HG02840 (cell line): ENCODE measurements around the gene ENKD1.

Experiments
- ATAC-seq: cut with Tn5 transposase; IDR thresholded peaks from one replicate; pipeline ENCODE4 v1.9.1; 2021; ENCODE audit warnings: mild to moderate bottlenecking, moderate library complexity, moderate number of reproducible peaks; ENCODE audit not compliant: unreplicated experiment, low FRiP score

Gene ENKD1

GRCh38 chr16:67679935-67680897 is 13.7 kb upstream of the ENKD1 start:
- ATAC-seq: no peak

- ATAC-seq: no peak
These were observed 11.9 kb upstream of the ENKD1 start for GRCh38 chr16:67678354-67679023.

DNA sequence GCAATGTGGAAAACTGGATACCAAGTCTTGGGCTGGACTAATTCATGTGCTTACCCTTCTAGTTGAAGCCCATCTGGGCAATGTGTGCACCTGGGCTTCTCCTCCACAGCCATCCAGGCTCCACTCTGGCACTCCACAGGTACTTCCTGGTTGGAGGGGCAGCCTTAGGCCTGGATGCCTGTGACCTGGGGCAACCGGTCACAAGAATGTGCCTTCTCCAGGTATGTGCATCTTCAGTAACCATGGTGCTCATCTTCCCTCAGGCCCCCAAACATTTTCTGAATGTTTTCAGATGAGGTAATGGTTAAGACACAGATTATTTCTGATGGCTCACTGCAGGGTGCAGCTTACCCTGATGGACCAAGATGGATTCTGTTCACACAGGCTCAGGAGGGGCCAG is 11.2 kb upstream of the ENKD1 start:
- ATAC-seq: no peak

DNA sequence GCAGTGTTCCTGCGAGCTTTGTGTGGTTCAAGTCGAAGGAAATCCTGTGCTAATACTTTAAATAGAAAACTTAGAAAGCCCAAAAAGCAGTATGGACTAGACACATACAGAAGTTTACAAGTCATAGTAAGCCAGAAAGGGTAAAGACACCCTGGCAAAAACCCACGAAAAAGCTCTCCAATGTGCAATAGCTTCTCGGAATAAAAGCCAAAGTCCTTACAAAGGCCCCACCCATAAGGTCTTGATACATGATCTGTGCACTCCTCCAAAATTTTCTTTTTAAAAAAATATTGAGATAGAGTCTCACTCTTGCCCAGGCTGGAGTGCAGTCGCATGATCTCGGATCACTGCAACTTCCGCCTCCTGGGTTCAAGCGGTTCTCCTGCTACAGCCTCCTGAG is 10.4 kb upstream of the ENKD1 start:
- ATAC-seq: no peak

- no peak for ATAC-seq
These were observed 10.0 kb upstream of the ENKD1 start for GRCh38 chr16:67676516-67676915.

GRCh38 chr16:67675999-67676398 is 9.4 kb upstream of the ENKD1 start:
- no peak for ATAC-seq

- ATAC-seq: no peak
These were observed 9.0 kb upstream of the ENKD1 start for GRCh38 chr16:67675579-67675935.

GRCh38 chr16:67674851-67675578 is 8.5 kb upstream of the ENKD1 start:
- no peak for ATAC-seq

DNA sequence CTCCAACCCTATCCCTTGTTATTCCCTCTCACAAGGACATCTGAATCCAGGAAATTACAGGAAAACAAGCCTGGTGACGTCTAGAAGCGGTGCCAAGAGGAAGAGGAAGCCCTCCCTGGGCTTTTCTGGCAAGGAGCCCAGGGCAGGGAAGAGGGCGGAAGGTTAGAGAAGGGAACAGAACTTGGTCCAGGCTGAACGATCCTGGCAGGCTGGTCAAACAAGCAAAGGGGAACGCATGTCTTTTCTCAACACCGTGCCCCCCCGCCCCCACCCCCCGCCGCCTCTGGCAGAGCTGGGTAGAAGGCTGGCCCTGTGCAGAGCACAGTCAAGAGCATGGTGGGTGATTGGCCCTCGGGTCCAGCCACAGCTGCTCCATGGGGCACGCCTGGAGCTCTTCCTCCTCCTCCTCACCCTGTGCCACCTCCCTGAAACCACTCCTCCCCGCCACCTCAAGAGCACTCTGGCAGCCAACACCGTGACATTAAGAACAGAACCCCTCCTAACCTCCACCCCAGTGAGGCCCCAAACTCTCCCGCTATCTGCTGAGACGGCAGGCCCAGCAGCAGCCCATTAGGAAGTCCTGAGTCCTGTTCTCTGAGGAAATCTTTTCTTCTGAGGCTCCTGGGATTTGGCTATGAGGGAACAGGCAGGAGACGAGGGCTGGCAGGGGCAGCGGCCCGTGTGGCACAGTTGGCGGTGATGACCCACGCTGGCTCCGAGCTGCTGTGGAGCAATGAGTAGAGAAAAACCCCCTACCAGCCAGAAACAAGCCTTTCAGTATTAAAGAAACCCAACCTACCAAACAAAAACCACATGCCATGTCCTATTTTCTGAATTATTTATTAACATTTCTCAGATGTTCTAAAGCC is 7.4 kb upstream of the ENKD1 start:
- ATAC-seq: no peak

DNA sequence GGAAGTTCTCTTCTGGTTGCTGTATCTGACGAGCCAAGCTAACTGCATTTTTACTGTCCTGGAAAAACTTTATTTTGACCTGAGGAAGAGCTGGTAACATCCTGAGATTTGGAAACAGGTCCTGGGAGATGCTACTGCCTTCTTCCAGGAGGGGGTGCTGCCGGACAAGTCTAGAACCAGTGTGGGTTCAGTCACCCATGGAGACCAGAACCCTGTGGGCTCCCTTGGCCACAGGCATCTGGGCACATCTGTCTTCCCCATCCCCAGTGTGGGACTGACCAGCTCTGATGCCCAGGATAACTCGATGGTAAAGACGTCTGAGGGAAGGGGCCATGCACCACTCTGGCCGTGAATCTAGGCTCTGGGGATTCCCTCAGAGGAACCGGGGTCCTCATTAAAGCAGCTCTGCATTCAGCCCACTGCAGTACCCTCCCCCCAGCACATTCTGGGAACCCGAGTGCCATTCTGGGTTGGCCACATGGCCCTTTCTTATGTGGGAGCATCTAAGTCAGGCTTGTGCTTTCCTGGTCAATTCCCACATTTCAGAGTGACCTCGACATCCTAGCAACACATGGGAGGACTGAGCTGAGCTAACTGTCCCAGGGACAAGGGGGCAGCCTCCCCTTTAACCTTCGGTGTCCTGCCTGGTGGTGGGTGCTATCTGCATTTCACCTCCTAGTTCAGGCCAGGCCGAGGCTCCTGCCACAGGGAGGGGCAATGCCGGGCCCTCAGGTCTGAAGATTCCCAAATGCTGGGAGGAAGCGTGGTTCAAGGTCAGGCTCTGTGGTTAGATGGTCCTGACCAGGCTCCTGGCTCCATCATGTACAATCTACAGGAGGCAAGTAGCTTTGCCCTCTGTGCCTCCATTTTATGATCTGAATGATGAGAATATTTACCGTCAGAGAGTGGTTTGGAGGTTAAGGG is 6.5 kb upstream of the ENKD1 start:
- ATAC-seq: no peak

DNA sequence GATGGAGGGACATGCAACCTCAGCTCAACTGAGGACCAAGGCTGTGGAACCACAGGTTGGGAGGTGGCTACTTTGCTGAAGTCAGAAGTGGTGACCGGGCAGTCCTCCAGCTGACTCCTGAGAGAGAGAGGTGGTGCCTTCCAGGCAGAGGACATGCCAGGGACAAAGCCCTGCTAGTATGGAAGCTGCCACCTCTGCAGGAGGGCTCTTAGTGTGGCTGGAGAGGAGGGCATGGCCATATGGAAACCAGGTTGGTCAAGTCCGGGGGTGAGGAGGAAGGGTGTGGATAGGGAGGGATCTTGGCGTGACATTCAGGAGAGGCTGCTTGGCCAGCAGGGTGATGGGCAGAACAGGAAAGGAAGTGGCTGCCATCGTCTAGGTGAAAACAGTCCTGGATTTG is 5.8 kb upstream of the ENKD1 start:
- ATAC-seq: no peak

- ATAC-seq: no peak
These were observed 3.0 kb upstream of the ENKD1 start for GRCh38 chr16:67669499-67670101.

- ATAC-seq: no peak
These were observed 2.1 kb upstream of the ENKD1 start for GRCh38 chr16:67668495-67669157.

GRCh38 chr16:67667817-67668494 is 1.4 kb upstream of the ENKD1 start:
- no peak for ATAC-seq

- ATAC-seq: no peak
These were observed 885 bp upstream of the ENKD1 start for GRCh38 chr16:67667453-67667816.

- no peak for ATAC-seq
These were observed 458 bp downstream of the ENKD1 start for GRCh38 chr16:67666032-67666551.

GRCh38 chr16:67665598-67665997 is 952 bp downstream of the ENKD1 start:
- no peak for ATAC-seq

GRCh38 chr16:67664871-67665270 is 1.7 kb downstream of the ENKD1 start:
- no peak for ATAC-seq
